MM.1S (cell line): ENCODE measurements around the gene SCN1A.

Source experiments
- EZH2phosphoT487 ChIP-seq: fragments of 300-600 bp; sonication (generic); IDR thresholded peaks from 2 replicates; pipeline ENCODE4 v1.6.1; 2018; ENCODE audit warnings: antibody characterized with exemption, low read length
- TF ChIP-seq, protein P1 (sequence below): fragments of 300-600 bp; sonication (generic); IDR thresholded peaks from 2 replicates; pipeline ENCODE4 v1.5.1; 2016; ENCODE audit warnings: antibody characterized with exemption, low read length, mixed read lengths

DNA sequence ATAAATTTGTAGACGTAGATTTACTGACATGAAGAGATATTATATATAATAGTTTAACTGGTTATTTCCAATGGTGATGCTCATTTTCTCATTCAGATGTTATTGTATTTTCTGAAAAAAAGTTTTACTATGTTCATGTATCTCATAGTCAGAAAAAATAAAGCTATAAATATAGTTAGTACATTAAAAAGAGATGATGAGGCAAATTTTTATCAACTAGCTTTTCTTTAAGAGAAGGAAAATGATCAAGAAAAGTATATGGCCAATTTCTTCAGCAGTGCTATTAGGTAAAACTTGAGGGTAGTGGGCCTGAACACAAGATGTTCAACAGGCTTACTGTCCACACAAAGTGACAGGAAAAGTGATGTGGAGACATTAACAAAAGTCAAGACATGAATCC, 186.0 kb downstream of the SCN1A start:
- TF ChIP-seq, protein P1, sequence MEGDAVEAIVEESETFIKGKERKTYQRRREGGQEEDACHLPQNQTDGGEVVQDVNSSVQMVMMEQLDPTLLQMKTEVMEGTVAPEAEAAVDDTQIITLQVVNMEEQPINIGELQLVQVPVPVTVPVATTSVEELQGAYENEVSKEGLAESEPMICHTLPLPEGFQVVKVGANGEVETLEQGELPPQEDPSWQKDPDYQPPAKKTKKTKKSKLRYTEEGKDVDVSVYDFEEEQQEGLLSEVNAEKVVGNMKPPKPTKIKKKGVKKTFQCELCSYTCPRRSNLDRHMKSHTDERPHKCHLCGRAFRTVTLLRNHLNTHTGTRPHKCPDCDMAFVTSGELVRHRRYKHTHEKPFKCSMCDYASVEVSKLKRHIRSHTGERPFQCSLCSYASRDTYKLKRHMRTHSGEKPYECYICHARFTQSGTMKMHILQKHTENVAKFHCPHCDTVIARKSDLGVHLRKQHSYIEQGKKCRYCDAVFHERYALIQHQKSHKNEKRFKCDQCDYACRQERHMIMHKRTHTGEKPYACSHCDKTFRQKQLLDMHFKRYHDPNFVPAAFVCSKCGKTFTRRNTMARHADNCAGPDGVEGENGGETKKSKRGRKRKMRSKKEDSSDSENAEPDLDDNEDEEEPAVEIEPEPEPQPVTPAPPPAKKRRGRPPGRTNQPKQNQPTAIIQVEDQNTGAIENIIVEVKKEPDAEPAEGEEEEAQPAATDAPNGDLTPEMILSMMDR = no peak
- no peak for TF ChIP-seq EZH2phosphoT487
